Peyer's patch (tissue), 4 donors: ENCODE results near the gene CDH6.

Experiments used
- CTCF ChIP-seq, 6 experiments: fragments of 450-650 bp in 4 of 6; fragments of 200-600 bp in 2 of 6; sonication (generic) in 1 of 6; IDR thresholded peaks; one replicate each; pipeline ENCODE4 v1.5.1; 2017 to 2019; ENCODE audit warnings: antibody characterized with exemption in 6 of 6, mild to moderate bottlenecking in 3 of 6, moderate library complexity in 1 of 6
- POLR2A ChIP-seq, 2 donors: fragments of 450-650 bp; IDR thresholded peaks; one replicate each; pipeline ENCODE4 v1.5.1; 2017; ENCODE audit warnings: antibody characterized with exemption in 2 of 2, mild to moderate bottlenecking in 2 of 2, moderate library complexity in 2 of 2

- TF ChIP-seq CTCF (IDR thresholded peaks at IDR 0.05) (no peak), POLR2A (IDR thresholded peaks at IDR 0.05) (no peak)
Measured at GRCh38 chr5:31196309-31196708, 2.8 kb downstream of the CDH6 start.
